ENCODE results near the gene NSD1.
A peak's percentile ranks its signal among the peaks of the same experiment; 100 is the strongest.
"Not testable (repeated sequence)": the region's sequence is repeated elsewhere in the genome, so short reads cannot be mapped to it uniquely, and the experiment has no call there.

Gene NSD1

GRCh38 chr5:177130211-177131018 is 3.2 kb upstream of the NSD1 start:
- no peak for DNase-seq (ENCODE audit: low spot score)

- DNase-seq (ENCODE audit: low spot score), result no peak
Measured at GRCh38 chr5:177131019-177131320, 2.6 kb upstream of the NSD1 start.

- DNase-seq (ENCODE audit: low spot score), result no peak
Measured at GRCh38 chr5:177131352-177132135, 2.0 kb upstream of the NSD1 start.

GRCh38 chr5:177132136-177133095 is 1.2 kb upstream of the NSD1 start:
- DNase-seq (ENCODE audit: low spot score), result peak; percentile 64

- DNase-seq (ENCODE audit: low spot score), result peak; percentile 46
Measured at GRCh38 chr5:177133853-177134696, 502 bp downstream of the NSD1 start.

- no peak for DNase-seq (ENCODE audit: low spot score)
Measured at GRCh38 chr5:177134697-177135225, 1.2 kb downstream of the NSD1 start.

GRCh38 chr5:177140312-177140711 is 6.7 kb downstream of the NSD1 start:
- DNase-seq (ENCODE audit: low spot score), result no peak

- DNase-seq (ENCODE audit: low spot score), result no peak
Measured at GRCh38 chr5:177141496-177141895, 7.9 kb downstream of the NSD1 start.

- no peak for DNase-seq (ENCODE audit: low spot score)
Measured at GRCh38 chr5:177142098-177142611, 8.6 kb downstream of the NSD1 start.

GRCh38 chr5:177142778-177143177 is 9.2 kb downstream of the NSD1 start:
- DNase-seq (ENCODE audit: low spot score), result no peak

- no peak for DNase-seq (ENCODE audit: low spot score)
Measured at GRCh38 chr5:177146891-177147638, 13.5 kb downstream of the NSD1 start.

GRCh38 chr5:177150061-177150460 is 16.5 kb downstream of the NSD1 start:
- not testable (repeated sequence) for DNase-seq (ENCODE audit: low spot score)

GRCh38 chr5:177154003-177154643 is 20.6 kb downstream of the NSD1 start:
- no peak for DNase-seq (ENCODE audit: low spot score)

GRCh38 chr5:177162379-177162778 is 28.8 kb downstream of the NSD1 start:
- no peak for DNase-seq (ENCODE audit: low spot score)

- DNase-seq (ENCODE audit: low spot score), result no peak
Measured at GRCh38 chr5:177163500-177163899, 29.9 kb downstream of the NSD1 start.

GRCh38 chr5:177169271-177169670 is 35.7 kb downstream of the NSD1 start:
- DNase-seq (ENCODE audit: low spot score), result no peak

- no peak for DNase-seq (ENCODE audit: low spot score)
Measured at GRCh38 chr5:177171961-177172360, 38.4 kb downstream of the NSD1 start.

GRCh38 chr5:177175336-177175735 is 41.8 kb downstream of the NSD1 start:
- no peak for DNase-seq (ENCODE audit: low spot score)

- no peak for DNase-seq (ENCODE audit: low spot score)
Measured at GRCh38 chr5:177176175-177176711, 42.7 kb downstream of the NSD1 start.
